Neural crest cell (in vitro differentiated cells): ENCODE measurements around the gene IL17A. TPM values are rescaled to one million over a fixed set of nuclear protein-coding genes. Genes with fewer than 3 reads are reported as not detected.
"Not testable (repeated sequence)": the region's sequence is repeated elsewhere in the genome, so short reads cannot be mapped to it uniquely, and the experiment has no call there.

Source experiments
- DNase-seq: peaks from one replicate; pipeline ENCODE4 v3.0.0; 2021; ENCODE audit warnings: low read depth, mixed read lengths, low spot score
- H3K27ac Mint-ChIP-seq: one replicate; pipeline ENCODE4 v1.8.0; 2021; ENCODE audit warnings: mild to moderate bottlenecking, mixed read lengths; ENCODE audit not compliant: unreplicated experiment
- H3K27me3 Mint-ChIP-seq: 2 replicates; pipeline ENCODE4 v1.8.0; 2021; ENCODE audit warnings: low read depth, mild to moderate bottlenecking, mixed read lengths
- H3K36me3 Mint-ChIP-seq: 2 replicates; pipeline ENCODE4 v1.8.0; 2021; ENCODE audit warnings: low read depth, mild to moderate bottlenecking, mixed read lengths
- H3K4me1 Mint-ChIP-seq: 2 replicates; pipeline ENCODE4 v1.8.0; 2021; ENCODE audit warnings: mixed read lengths
- H3K4me3 Mint-ChIP-seq: one replicate; pipeline ENCODE4 v1.8.0; 2021; ENCODE audit warnings: mild to moderate bottlenecking, mixed read lengths
- H3K9me3 Mint-ChIP-seq: 2 replicates; pipeline ENCODE4 v1.8.0; 2021; ENCODE audit warnings: mixed read lengths
- total RNA-seq: library from RNA; stranded (reverse); gene quantifications from 2 replicates; pipeline ENCODE4 v1.2.1, GENCODE V29; 2021
- TF ChIP-seq, protein P1 (sequence below): fragments of 200-600 bp; sonication (generic); conservative IDR thresholded peaks from 2 replicates; pipeline ENCODE4 v1.5.0; 2021; ENCODE audit warnings: antibody characterized with exemption, mild to moderate bottlenecking

The IL17A gene
- total RNA-seq, 1 donor from 2014 or later: not detected

DNA sequence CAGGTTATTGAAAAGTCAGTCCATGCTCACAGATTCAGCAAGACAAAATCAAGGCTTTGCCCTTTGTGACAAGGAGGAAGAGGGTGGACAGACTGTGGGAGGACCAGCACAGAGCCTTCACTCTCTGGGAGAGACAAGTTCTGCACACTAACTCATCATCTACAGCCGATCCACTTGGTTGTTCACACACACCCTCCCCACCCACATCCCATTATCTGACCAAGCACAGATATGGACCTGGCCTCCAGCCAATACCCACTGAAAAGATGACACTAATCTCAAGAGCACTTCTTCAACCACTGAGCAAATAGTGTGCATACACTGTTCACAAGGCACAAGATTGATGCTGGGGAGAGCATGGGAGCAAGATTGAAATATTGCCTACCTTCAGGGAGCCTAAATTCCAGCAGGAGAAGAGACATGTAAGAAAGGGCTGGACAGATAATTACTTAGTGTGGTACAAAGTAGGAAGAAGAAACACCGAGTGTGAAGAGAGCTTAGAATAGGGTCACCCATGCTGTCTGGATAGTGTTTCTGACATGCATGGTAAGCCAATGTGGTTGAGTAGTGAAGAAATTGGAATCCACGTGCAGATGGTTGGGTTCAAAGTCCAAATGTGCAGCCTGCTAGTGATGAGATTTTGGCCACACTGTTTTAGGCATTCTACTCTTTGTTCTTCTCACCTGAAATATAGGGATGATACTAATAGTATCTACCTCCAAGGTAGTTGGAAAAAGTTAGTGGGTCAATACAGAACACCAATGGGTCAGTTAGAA lies 21.7 kb upstream of the IL17A start:
- H3K4me1 Mint-ChIP-seq: no peaks in the 10 kb centered on the region
- H3K36me3 Mint-ChIP-seq: no peaks in the 10 kb centered on the region
- H3K27ac Mint-ChIP-seq: no peak overlapping the region
- peaks cover 11% of the 10 kb centered on the region for H3K9me3 Mint-ChIP-seq
- TF ChIP-seq, protein P1, sequence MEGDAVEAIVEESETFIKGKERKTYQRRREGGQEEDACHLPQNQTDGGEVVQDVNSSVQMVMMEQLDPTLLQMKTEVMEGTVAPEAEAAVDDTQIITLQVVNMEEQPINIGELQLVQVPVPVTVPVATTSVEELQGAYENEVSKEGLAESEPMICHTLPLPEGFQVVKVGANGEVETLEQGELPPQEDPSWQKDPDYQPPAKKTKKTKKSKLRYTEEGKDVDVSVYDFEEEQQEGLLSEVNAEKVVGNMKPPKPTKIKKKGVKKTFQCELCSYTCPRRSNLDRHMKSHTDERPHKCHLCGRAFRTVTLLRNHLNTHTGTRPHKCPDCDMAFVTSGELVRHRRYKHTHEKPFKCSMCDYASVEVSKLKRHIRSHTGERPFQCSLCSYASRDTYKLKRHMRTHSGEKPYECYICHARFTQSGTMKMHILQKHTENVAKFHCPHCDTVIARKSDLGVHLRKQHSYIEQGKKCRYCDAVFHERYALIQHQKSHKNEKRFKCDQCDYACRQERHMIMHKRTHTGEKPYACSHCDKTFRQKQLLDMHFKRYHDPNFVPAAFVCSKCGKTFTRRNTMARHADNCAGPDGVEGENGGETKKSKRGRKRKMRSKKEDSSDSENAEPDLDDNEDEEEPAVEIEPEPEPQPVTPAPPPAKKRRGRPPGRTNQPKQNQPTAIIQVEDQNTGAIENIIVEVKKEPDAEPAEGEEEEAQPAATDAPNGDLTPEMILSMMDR: no peak
- DNase-seq: no peak
- H3K27me3 Mint-ChIP-seq: peaks cover 12% of the 10 kb centered on the region
- H3K4me3 Mint-ChIP-seq: no peak overlapping the region

DNA sequence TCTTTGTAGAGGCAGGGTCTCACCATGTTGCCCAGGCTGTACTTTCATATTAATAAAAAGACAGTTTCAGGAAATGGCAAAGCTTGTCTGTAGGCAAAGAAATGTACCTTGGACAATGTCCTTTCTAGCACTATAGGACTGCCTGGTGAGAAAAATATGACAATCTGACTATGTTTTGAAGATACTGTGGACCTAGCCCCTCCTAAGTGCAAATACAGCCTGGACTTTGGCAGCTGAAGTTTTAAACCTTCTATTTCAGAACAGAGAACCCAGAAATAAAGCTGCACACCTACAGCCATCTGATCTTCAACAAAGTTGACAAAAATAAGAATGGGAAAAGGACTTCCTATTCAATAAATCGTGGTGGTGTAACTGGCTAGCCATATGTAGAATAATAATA lies 18.9 kb upstream of the IL17A start:
- TF ChIP-seq, protein P1: no peak
- H3K27me3 Mint-ChIP-seq: peaks cover 6% of the 10 kb centered on the region
- H3K4me3 Mint-ChIP-seq: no peak overlapping the region
- no peaks in the 10 kb centered on the region for H3K4me1 Mint-ChIP-seq
- H3K27ac Mint-ChIP-seq: no peak overlapping the region
- no peak for DNase-seq
- peaks cover 8% of the 10 kb centered on the region for H3K9me3 Mint-ChIP-seq
- H3K36me3 Mint-ChIP-seq: no peaks in the 10 kb centered on the region

GRCh38 chr6:52168351-52168750 lies 17.8 kb upstream of the IL17A start:
- H3K4me1 Mint-ChIP-seq, DNase-seq, H3K9me3 Mint-ChIP-seq, H3K4me3 Mint-ChIP-seq, H3K36me3 Mint-ChIP-seq, H3K27ac Mint-ChIP-seq, H3K27me3 Mint-ChIP-seq: not testable (repeated sequence)

DNA sequence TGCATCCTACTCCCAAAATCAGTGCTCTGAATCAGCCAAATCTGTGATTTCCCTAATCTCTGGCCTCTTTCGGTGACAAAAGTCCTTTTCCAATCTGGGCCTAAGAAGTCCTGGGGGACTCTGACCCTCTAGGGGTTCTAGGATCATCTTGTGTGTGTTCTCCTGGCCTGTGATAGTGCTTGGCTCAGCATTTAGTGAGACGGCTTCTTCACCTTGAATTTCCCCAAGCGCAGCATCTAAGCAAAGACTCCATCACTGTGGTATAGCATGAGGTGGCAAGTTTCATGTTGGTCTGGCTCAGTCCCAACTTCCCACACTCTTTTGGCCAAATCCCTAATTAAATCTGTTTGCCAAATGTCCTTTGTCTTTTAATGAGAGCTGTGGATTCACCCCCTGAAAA lies 12.1 kb upstream of the IL17A start:
- no peaks in the 10 kb centered on the region for H3K4me1 Mint-ChIP-seq
- TF ChIP-seq, protein P1: no peak
- H3K27ac Mint-ChIP-seq: no peak overlapping the region
- no peak for DNase-seq
- H3K4me3 Mint-ChIP-seq: no peak overlapping the region
- H3K27me3 Mint-ChIP-seq: no peaks in the 10 kb centered on the region
- peaks cover 3% of the 10 kb centered on the region for H3K9me3 Mint-ChIP-seq
- H3K36me3 Mint-ChIP-seq: no peaks in the 10 kb centered on the region

- H3K27ac Mint-ChIP-seq: no peak overlapping the region
- H3K4me3 Mint-ChIP-seq: no peak overlapping the region
- no peaks in the 10 kb centered on the region for H3K36me3 Mint-ChIP-seq
- TF ChIP-seq, protein P1: no peak
- no peak for DNase-seq
- H3K27me3 Mint-ChIP-seq: no peaks in the 10 kb centered on the region
- H3K4me1 Mint-ChIP-seq: no peaks in the 10 kb centered on the region
- H3K9me3 Mint-ChIP-seq: no peaks in the 10 kb centered on the region
These were observed 9.6 kb upstream of the IL17A start for GRCh38 chr6:52176550-52176949.

- no peaks in the 10 kb centered on the region for H3K27me3 Mint-ChIP-seq
- no peak overlapping the region for H3K4me3 Mint-ChIP-seq
- H3K36me3 Mint-ChIP-seq: no peaks in the 10 kb centered on the region
- no peak for DNase-seq
- no peaks in the 10 kb centered on the region for H3K4me1 Mint-ChIP-seq
- no peak overlapping the region for H3K27ac Mint-ChIP-seq
- H3K9me3 Mint-ChIP-seq: no peaks in the 10 kb centered on the region
- TF ChIP-seq, protein P1: no peak
These were observed 8.2 kb upstream of the IL17A start for GRCh38 chr6:52177961-52178360.
